Measurements from ENCODE around the gene PPP2R1B. TPM values are rescaled to one million over a fixed set of nuclear protein-coding genes. Genes with fewer than 3 reads are reported as not detected.
A peak's percentile ranks its signal among the peaks of the same experiment; 100 is the strongest.

The PPP2R1B gene
- total and polyA plus RNA-seq, 2 of the 8 experiments (the other 6 are each of a cell fraction or from before 2014, with no cell fraction given), result 25.8 to 87.0 TPM

- no peak overlapping the region for H2BK120ac ChIP-seq (replicated peaks; ENCODE audit: low read depth, low read length)
- no peak overlapping the region for H2AFZ ChIP-seq (ENCODE audit: low read length)
- H2BK12ac ChIP-seq (ENCODE audit: low read depth, low read length), result 0 out of 2 replicates have a peak overlapping the region, but pooled peaks have one; percentile 3
- no peak overlapping the region for H3K23ac ChIP-seq (ENCODE audit: insufficient read length)
- H3K36me3 ChIP-seq (ENCODE audit: control insufficient read depth in 2 of 4, insufficient read depth in 4 of 4, low read length in 3 of 4), result 0 out of 8 replicates have a peak, but pooled peaks cover 0 to 3% (median 0%) of the 10 kb centered on the region in 4 experiments
- peaks cover 1 to 4% of the 10 kb centered on the region in 2 experiments for H4K20me1 ChIP-seq (replicated peaks in 1 of 2; ENCODE audit: control insufficient read depth in 1 of 2, insufficient read depth in 2 of 2, low read length in 2 of 2)
- H3K79me1 ChIP-seq (ENCODE audit: low read depth, low read length), result 0 out of 2 replicates have a peak, but pooled peaks cover 5% of the 10 kb centered on the region
- no peaks in the 10 kb centered on the region for H3K9me3 ChIP-seq (ENCODE audit: insufficient read depth in 2 of 2, low read depth in 1 of 2, low read length in 1 of 2)
- no peak for FAIRE-seq
- H3K4me1 ChIP-seq (replicated peaks in 1 of 4; ENCODE audit: control insufficient read depth in 3 of 4, insufficient read depth in 4 of 4, low read length in 3 of 4), result peaks cover 0 to 19% (median 7%) of the 10 kb centered on the region in 4 experiments; a peak in 6 of 7 replicates
- no peak overlapping the region for H3K4me2 ChIP-seq (ENCODE audit: insufficient read depth in 1 of 2, low read depth in 2 of 2, low read length in 2 of 2)
- no peaks in the 10 kb centered on the region for H3K27me3 ChIP-seq (replicated peaks in 1 of 4; ENCODE audit: control insufficient read depth in 3 of 4, extremely low read depth in 1 of 4, insufficient read depth in 3 of 4, low read length in 3 of 4)
- H4K5ac ChIP-seq (ENCODE audit: insufficient read length, low read depth, low read length), result no peak overlapping the region
- no peak overlapping the region for H3K27ac ChIP-seq (ENCODE audit: low read depth, low read length)
- no peak overlapping the region for H4K91ac ChIP-seq (replicated peaks; ENCODE audit: insufficient read length, low read length)
- H3K18ac ChIP-seq (ENCODE audit: extremely low read depth, low read length), result peak overlapping the region; percentile 38; the same call in 1 of the 2 replicates
- DNase-seq (ENCODE audit: low read depth in 1 of 2, low spot score in 2 of 2), result no peak
- H3K14ac ChIP-seq (ENCODE audit: insufficient read length), result no peak overlapping the region
- no peak overlapping the region for H3K4ac ChIP-seq (replicated peaks; ENCODE audit: insufficient read length, low read depth, low read length)
- H3K9ac ChIP-seq (replicated peaks in 1 of 4; ENCODE audit: extremely low read depth in 1 of 4, low read depth in 3 of 4, low read length in 3 of 4), result no peak overlapping the region
- no peak overlapping the region for H3K4me3 ChIP-seq (ENCODE audit: extremely low read depth in 1 of 4, insufficient read depth in 2 of 4, low read depth in 3 of 4, low read length in 4 of 4)
- POLR2A ChIA-PET (ENCODE audit: partially characterized antibody), result interaction anchor here (0.6 to 3.3 kb wide), 9 partner anchors 9 to 32 kb away, joined by 3 to 12 read pairs (median 5); partner anchors contain the start of gene PPP2R1B
- CTCF ChIA-PET (ENCODE audit: partially characterized antibody), result interaction anchor here (0.5 to 1.9 kb wide), 11 partner anchors 10 to 168 kb away, joined by 3 to 7 read pairs (median 4); no protein-coding TSS in a partner anchor
- 87% methylated on average over 8 of the region's 8 CpGs; no CpG with 5 or more reads in 1 of the 2 experiments for WGBS, 2 experiments (ENCODE audit: extremely low coverage in 1 of 2, insufficient coverage in 1 of 2, insufficient read length in 1 of 2, insufficient replicate concordance in 2 of 2, low coverage in 1 of 2, low lambda C conversion rate in 2 of 2, missing lambda C conversion rate in 1 of 2)
- H2AK5ac ChIP-seq (ENCODE audit: low read depth, low read length), result no peak overlapping the region
- no peaks in the 10 kb centered on the region for H3K79me2 ChIP-seq (ENCODE audit: control insufficient read depth in 1 of 2, insufficient read depth in 2 of 2, low read length in 2 of 2)
- no peak overlapping the region for H2BK15ac ChIP-seq (ENCODE audit: low read length)
- H3K56ac ChIP-seq (replicated peaks; ENCODE audit: insufficient read length, low read depth, low read length), result no peak overlapping the region
- no peaks in the 10 kb centered on the region for H3K23me2 ChIP-seq (ENCODE audit: low read depth, low read length)
- H4K8ac ChIP-seq (ENCODE audit: extremely low read depth, insufficient read depth, low read length), result no peak overlapping the region
- no peak overlapping the region for H2BK20ac ChIP-seq (ENCODE audit: low read length)
- no peak overlapping the region for H2BK5ac ChIP-seq (ENCODE audit: low read depth, low read length)
- TF ChIP-seq BACH1 (IDR thresholded peaks at IDR 0.05; ENCODE audit: low read length), result no peak
- TF ChIP-seq MAX (IDR thresholded peaks at IDR 0.05), result no peak
- no peak for TF ChIP-seq TCF12 (IDR thresholded peaks at IDR 0.05; ENCODE audit: low read depth, low read length)
- TF ChIP-seq KDM4A (IDR thresholded peaks at IDR 0.05; ENCODE audit: low read depth, low read length, severe bottlenecking), result no peak
- TF ChIP-seq RFX5 (IDR thresholded peaks at IDR 0.05; ENCODE audit: borderline replicate concordance, low read depth, low read length), result no peak
- TF ChIP-seq HDAC6 (IDR thresholded peaks at IDR 0.05; ENCODE audit: low read depth, low read length), result no peak
- no peak for TF ChIP-seq YY1 (IDR thresholded peaks at IDR 0.05; ENCODE audit: low read depth, low read length)
- TF ChIP-seq, protein P1, sequence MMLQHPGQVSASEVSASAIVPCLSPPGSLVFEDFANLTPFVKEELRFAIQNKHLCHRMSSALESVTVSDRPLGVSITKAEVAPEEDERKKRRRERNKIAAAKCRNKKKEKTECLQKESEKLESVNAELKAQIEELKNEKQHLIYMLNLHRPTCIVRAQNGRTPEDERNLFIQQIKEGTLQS (IDR thresholded peaks at IDR 0.05; ENCODE audit: insufficient read depth, low read depth, low read length), result no peak
- TF ChIP-seq RNF2 (IDR thresholded peaks at IDR 0.05; ENCODE audit: borderline replicate concordance, low read depth, low read length, missing control alignments, poor library complexity, severe bottlenecking), result no peak
- no peak for TF ChIP-seq SRF (IDR thresholded peaks at IDR 0.05; ENCODE audit: low read depth, low read length)
- no peak for TF ChIP-seq POU5F1 (IDR thresholded peaks at IDR 0.05; ENCODE audit: low read depth, low read length)
These were observed 31.9 kb downstream of the PPP2R1B start for GRCh38 chr11:111734101-111734953.

Data from H1 (cell line).